Dedifferentiated amniotic fluid mesenchymal stem cell (primary cell): ENCODE results near the gene TEN1.
"Not testable (repeated sequence)": the region's sequence is repeated elsewhere in the genome, so short reads cannot be mapped to it uniquely, and the experiment has no call there.

Experiments used
- DNase-seq: peaks from one replicate; pipeline ENCODE4 v3.0.0-alpha.2; 2016; ENCODE audit errors: extremely low spot score

Gene TEN1, protein sequence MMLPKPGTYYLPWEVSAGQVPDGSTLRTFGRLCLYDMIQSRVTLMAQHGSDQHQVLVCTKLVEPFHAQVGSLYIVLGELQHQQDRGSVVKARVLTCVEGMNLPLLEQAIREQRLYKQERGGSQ

DNA sequence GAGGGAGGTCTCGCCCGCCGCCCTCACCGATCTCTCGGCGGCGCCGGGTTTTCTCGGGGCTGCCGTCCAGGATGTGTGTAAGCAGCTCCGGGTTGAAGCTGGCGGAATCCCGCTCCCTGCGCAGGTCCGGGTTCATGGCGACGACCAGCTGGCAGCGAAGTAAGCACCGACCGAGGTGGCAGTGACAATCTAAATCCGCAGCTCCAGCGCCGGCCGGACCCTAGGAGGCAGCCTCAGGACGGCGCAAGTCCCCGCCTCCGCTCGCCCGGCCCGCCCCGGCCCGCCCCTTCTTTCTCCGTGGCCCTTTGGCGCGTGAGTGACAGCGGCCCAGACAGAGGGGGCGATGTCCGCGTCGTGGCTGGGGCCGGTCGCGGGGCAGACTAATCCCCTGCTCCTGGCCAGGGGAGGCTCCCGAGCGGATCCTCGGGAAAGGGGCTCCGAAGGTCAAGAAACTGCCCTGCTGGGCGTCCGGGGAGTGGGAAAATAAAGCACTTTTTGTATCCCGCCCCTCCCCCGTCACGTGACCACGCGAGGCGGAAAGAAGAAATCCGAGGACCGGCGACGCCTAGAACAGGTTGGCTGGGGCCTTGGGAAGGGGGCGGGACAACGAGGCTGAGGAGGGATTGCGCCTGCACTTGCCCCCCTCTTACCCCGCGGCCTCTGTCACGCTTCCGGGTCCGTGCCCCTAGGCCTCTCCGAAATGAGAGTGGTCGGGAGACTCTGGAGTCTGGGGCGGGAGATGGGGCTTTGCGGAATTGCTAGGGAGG is at the start of gene TEN1, which contains the start of gene ACOX1:
TSS of gene TEN1 (plus strand) at position 303 of the 767 bp plus-strand sequence. CDS start 6,953 bp downstream, outside the sequence.
TSS of gene ACOX1 (minus strand) at position 229 of the 767 bp plus-strand sequence. CDS start at position 136, 93 bp downstream.
- DNase-seq, result peak; percentile 92

DNA sequence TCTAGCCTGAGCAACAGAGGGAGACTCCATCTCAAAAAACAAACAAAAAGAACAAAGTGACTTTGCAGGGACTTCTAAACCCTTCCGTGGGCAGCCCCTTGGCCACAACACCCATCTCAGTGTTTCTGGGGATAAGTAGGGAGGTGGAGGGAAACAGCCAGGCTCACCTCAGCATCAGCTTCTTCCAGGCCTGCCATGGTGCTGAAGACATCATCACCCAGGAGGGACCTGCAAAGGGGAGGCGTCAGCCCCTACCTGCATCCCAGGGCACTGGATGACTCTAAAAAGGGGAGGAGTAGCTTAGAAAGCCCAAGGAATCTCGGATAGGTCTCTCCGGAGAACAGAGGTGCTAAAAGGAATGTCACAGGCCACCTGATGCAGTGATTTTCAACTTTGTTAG is 48.0 kb upstream of the TEN1 start:
- no peak for DNase-seq

DNA sequence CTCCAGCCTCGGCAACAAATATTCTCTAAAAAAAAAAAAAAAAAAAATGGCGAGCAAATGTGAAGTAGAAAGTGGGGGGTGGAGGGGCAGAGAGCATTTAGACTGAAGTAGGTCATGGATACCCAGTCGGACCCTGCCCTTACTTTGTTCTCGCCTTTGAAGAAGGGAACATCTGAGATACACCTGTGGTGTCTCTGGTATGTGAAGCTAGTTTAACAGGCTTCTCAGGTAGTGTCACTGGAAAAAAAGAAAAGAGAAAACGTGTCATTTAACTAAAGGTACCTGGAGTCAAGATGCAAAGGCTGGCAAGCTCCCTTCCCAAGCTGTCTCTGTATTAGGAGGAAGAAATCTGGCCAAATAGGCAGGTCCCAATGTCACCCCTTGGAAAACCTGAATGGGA is 46.2 kb upstream of the TEN1 start:
- no peak for DNase-seq

DNA sequence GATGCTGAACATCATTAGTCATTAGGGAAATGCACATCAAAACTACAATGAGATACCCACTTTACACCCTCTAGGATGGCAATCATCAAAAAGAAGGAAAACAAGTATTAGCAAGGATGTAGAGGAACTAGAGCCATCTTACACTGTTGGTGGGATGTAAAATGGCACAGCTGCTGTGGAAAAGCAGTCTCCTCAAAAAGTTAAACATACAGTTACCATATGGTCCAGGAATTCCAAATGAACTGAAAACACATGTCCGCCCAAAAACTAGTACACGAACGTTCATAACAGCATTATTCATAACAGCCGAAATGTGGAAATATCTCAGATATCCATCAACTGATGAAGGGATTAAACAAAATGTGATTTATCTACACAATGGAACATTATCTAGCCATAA is 45.2 kb upstream of the TEN1 start:
- DNase-seq, result no peak

DNA sequence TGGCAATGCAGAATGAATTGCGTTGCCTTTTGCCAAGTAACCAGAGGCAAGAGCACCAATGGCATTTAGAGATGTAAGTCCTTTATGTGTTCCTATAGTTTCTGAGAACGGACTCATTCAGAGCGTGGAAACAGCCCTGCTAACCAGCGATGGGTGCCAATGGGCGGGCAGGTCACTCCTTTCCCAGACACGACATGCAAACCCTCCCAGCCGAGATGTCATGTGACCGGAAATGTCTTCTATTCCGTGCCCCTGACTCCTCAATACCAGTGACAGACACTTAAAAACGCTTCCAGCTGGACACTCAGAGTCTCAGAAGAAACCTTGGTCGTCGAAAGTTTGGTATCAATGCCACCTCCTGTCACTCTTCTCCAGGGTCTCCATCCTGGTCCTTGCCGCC is 41.4 kb upstream of the TEN1 start:
- no peak for DNase-seq

DNA sequence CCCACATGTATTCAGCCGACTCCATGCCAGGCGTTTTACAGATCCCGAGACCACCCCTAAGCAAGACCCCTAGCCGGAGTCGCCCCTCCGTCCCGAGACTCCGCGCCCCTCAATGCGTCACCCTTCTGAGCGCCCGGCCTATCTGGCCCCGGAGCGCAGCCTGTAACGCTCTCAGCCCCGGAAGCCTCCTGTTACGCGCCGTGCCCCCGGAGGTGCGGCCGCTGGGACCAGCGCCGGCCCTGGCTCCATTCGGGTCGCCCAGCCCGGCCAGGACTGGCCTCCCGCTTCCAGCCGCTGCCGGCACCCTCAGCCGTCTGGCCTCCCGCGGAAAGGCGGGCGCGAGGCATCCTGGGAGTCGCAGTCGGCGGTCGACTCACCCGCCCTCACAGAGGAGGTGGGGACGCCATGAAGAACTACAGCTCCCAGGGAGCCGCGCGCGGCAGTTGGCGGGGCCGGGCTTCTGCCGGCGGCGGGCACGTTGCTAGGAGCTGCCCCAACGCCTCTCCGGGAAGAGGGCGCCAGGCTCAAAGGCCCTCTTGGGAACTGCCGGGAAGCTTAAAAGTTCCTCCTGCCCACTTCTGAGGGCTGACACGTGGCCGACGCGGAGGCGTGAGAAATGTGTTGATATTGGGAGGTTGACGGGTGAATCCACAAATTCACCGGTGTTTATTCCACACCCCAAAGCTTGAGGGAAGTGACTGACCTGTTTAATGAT is 38.2 kb upstream of the TEN1 start, which contains the start of gene FBF1:
TSS of gene FBF1 (minus strand) at position 316 of the 715 bp plus-strand sequence. CDS start 2,893 bp downstream, outside the sequence.
- peak; percentile 91 for DNase-seq

DNA sequence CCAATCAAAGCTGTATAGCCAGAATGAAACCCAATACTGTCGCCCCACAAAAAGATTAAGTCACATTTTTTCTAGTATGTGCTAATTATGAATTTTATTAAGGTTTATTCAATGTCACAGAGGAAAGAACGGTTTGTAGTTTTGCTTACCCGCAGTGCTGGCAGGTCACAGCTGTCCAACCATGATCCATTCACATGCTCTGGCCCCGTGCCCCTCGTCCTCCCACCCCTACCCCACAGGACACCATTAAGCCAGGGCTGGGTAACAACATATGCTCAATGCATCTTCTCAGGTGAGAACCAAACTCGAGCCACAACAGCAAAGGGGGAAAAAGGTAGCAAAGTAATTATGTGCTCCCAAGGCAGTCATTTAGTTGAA is 37.6 kb upstream of the TEN1 start:
- DNase-seq, result no peak

DNA sequence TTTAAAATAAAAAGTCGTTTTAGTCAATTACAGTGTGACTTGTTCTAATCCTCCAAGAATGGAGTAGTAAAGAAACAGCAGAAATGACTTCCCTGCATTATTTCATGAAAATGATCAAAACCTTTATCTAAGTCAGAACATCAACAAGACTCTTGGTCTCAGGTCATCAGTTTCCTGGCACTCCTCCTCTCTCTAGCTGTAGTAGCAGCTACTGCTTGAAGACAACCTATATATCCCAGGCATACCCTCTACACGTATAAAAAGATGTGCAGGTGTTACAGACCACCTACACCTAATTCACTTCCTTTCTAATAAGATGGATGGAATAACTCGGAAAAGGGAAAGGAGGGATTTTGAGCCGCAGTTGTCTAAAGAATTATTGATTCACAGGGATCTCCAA is 36.6 kb upstream of the TEN1 start:
- DNase-seq, result no peak

DNA sequence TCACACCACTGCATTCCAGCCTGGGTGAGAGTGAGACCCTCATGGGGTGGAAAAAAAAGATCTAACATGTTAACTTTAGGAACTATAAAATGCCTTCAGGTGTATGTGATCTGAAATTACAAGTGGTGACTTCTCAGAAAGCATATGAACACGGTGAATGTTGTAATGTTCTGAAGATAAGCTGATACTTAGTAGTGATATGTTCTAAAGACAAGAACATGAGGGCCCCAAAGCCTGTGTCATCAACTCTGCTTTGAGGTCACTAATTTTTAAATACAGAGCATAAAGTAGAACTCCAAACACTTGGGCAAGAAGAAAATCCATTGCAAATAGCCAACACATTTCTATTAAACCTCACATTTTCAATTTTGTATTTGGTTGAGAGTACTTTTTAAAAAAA is 35.5 kb upstream of the TEN1 start:
- DNase-seq, result no peak

DNA sequence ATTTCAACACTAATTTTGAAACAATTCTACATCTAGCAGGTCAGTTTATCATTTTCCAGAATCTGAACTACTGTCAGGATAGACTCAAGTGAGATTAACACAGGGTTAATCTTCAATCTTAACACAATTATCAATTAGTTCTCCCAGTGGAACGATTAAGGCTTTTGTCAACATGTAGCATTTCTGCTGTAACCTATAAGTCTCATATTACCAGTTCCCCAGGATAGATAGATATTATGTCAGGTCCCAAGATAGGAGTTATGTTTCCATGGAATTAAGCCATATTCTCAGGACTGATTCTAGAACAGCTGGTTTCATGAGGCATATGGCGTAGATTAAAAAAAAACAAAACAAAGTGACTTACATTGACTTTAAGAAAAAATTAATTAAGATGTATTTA is 33.8 kb upstream of the TEN1 start:
- no peak for DNase-seq

DNA sequence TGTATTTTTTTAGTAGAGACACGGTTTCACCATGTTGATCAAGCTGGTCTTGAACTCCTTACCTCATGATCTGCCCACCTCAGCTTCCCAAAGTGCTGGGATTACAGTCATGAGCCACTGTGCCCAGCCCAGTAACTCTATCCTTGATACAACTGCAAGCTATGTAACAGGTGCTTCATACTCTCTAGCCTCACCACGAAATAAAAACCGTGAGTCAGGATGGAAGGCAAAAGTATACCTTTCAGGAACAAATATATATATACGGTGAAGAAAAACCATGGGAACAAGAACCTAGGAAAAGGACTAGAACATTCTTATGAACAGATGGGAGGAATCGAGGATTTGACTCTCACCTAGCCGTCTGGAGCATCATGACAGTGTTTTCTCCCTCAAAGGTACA is 28.6 kb upstream of the TEN1 start:
- DNase-seq, result no peak

DNA sequence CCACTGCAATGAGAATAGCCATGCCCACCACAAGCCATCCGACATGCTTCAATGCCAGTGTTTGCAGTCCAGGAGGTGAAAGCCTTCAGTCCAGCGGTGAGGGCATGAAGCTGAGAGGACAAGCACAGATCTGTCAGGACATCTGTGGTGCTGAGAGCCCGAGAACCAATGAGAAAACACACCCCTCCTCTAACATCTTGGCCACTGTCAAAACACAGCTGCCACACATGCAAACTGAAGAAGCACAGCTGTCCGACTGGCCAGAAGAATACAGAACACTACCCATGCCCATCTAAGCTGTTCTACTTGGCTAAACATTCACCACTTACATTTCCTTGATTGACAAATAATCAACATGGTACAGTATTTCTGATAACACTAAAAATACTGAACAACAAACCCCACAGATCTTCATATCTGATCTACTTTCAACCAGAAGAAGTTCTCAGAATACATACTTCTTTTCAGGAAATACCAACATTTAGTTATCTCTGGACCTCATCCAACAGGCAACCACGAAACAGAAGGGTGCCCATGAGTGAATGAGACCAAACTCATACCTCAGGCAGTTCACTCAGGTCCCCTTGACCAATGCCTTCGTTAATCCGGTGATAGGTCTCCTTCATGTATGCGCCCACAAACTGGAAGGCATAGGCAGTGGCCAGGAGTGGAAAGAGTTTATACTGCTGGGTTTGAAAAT is 28.0 kb upstream of the TEN1 start:
- no peak for DNase-seq

DNA sequence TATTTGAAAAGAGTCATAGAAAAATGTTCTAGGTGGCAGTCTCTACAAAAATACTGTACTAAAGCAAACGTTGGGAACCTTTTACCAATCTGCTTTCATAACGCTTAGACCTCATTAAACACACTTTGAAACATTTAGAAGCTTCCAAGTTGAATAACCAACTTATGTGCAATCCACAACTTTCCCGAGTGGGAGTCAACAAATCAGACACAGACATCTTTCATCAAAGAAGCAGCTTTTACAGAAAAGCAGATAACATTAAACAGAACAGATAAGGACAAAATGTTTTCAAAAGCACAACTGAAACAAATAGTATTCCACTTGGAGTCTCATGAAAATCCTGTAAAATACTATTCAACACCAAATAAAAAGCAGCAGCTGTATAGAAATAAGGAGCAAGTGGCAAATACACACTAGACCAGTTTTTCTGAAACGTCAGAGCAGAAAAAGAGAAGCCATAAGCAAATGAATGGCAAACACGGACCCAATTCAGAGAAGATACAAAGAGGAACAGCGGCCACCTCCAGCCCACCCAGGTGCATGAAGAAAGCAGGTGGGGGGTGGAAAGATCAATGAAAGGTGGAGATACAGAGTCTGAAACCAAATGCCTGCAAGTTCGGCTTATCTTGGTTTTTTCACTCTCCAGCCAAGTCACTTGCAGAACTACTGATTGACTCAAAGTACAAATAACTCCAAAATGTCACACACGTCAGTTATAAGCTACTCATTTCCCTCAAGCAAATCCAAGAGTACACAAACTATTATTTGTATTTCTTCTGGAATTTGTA is 19.8 kb upstream of the TEN1 start:
- DNase-seq, result no peak

DNA sequence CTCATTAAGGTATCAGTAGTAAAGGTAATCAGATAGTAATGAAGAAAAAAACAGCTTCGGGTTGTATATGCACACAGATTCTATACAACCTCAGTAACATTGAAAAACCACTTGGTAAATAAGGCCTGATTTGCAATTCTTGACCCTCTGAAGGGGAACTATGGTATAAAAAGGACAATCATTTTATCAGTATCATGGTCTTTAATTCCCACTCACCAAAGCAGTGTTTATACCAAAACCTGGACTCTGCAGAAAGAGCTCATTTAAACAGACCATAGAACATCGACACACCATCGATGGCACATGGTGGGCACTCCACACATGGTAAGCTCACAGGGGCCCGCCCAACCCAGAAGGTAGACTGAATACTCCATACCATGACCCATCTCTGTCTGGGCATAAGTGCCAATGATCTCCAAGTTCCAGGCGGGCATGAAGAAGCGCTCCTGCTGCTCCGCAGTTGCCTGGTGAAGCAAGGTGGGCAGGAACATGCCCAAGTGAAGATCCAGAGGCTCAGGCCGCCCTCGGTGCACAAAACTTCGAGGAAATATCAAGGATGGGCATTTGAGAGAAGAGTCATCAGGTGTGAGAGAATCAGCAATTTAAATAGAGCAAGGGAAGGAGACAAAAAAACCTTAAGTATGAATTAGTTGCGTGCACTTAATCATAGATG is 19.1 kb upstream of the TEN1 start:
- no peak for DNase-seq

DNA sequence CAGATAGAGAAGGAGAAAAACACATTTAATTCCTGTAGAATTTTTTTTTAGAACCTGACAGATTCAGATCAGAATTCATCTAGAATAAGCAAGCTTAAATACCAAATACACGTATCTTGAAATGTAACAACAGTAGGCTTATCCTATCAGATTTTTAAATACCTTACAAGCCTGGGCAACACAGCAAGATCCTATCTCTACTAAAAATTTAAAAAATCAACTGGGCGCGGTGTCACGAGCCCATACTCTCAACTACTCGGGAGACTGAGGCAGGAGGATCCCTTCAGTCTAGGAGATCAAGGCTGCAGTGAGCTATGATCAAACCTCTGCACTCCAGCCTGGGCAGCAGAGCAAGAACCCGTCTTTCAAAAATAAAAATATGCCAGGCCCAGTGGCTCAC is 13.6 kb upstream of the TEN1 start:
- no peak for DNase-seq

DNA sequence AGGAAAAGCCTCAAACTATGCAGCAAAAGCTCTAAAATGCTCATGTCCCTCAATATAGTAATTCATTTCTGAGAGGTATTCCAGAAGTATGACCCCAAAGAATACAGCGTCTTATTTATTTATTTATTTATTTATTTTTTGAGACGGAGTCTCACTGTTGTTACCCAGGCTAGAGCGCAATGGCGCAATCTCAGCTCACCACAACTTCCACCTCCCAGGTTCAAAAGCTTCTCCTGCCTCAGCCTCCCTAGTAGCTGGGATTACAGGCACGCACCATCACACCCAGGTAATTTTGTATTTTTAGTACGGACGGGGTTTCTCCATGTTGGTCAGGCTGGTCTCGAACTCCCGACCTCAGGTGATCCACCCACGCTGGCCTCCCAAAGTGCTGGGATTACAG is 10.0 kb upstream of the TEN1 start:
- not testable (repeated sequence) for DNase-seq

DNA sequence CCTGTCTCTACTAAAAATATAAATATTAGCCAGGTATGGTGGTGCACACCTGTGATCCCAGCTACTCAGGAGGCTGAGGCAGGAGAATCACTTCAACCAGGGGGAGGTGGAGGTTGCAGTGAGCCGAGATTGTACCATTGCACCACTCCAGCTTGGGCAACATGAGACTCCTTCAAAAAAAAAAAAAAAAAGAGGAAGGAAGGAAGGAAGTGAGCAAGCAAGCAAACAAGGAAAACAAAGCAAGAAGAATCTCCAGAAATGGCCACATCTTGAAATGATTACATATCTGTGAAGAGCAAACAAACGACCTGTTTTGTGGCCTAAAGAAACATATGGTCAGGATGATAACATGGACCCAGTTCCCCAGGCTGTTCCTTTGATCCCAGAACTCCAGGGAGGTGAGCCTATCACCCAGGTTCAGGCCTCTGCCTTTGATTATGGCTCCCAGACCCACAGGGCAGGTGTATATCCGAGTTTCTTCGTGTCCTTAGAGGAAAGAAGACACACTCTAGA is 9.0 kb upstream of the TEN1 start:
- DNase-seq, result no peak

DNA sequence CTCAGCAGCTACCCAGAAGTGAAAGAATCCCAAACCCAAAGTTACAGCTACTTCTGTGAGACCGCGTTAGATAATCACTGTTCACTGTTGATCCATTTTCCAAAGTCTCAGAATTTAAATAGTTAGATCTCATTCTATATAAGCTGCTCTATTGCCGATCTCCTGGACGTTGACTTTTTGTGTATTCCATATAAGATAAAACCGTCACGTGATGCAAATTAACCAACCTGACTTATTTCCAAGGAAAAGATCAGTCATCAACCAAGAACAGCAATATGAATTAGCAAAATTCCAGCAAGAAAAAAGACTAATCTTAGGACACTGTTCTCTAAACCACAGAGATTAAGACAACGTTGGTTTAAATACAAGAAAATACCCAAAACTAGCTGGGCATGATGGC is 8.4 kb upstream of the TEN1 start:
- no peak for DNase-seq

DNA sequence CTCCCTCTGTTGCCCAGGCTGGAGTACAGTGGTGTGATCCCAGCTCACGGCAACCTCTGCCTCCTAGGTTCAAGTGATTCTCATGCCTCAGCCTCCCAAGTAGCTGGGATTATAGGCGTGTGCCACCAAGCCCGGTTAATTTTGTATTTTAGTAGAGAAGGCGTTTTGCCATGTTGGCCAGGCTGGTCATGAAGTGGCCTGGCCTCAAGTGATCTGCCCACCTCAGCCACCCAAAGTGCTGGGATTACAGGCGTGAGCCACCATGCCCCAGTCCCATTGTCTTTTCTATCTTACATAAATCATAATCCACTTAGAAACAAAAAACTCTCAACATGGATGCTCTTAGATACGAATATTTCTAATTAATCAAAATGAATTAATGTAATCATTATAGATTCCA is 3.9 kb upstream of the TEN1 start:
- DNase-seq, result not testable (repeated sequence)

DNA sequence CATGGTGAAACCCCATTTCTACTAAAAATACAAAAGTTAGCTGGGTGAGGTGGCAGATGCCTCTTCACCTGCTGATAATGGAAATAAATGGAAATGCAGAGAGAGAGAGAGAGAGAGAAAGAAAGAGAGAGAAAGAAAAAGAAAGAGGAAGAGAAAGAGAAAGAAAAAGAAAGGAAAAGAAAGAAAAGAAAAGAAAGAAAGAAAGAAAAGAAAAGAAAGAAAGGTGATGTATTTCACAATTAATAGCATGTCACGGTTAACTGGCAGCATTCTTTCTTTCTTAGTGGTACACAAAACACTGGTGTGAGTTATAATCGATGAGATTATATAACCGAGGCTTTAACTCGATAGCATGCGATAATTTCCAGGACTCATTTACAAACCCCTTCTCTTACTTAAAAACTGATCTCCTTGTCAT is 3.3 kb upstream of the TEN1 start:
- no peak for DNase-seq
